ENCODE results near the gene FRMD8. TPM values are rescaled to one million over a fixed set of nuclear protein-coding genes. Genes with fewer than 3 reads are reported as not detected.

The FRMD8 gene
- total RNA-seq, 1 donor from 2014 or later: 27.3 TPM

DNA sequence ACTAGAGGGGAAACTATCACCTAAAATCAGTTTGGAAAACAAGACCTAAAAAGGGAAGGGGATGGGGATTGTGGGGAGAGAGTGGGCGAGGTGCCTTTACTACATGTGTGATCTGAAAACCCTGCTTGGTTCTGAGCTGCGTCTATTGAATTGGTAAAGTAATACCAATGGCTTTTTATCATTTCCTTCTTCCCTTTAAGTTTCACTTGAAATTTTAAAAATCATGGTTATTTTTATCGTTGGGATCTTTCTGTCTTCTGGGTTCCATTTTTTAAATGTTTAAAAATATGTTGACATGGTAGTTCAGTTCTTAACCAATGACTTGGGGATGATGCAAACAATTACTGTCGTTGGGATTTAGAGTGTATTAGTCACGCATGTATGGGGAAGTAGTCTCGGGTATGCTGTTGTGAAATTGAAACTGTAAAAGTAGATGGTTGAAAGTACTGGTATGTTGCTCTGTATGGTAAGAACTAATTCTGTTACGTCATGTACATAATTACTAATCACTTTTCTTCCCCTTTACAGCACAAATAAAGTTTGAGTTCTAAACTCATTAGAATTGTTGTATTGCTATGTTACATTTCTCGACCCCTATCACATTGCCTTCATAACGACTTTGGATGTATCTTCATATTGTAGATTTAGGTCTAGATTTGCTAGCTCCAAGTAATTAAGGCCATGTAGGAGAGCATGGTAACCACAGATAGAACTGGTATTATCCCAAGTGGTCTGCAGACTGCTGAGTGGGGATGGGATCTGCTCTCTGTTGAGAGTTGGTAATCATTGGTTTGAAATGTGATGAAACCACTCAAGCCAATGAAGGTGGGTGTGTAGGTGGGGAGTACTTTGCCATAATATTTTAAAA lies 39.8 kb downstream of the FRMD8 start:
- TF ChIP-seq, protein P1, sequence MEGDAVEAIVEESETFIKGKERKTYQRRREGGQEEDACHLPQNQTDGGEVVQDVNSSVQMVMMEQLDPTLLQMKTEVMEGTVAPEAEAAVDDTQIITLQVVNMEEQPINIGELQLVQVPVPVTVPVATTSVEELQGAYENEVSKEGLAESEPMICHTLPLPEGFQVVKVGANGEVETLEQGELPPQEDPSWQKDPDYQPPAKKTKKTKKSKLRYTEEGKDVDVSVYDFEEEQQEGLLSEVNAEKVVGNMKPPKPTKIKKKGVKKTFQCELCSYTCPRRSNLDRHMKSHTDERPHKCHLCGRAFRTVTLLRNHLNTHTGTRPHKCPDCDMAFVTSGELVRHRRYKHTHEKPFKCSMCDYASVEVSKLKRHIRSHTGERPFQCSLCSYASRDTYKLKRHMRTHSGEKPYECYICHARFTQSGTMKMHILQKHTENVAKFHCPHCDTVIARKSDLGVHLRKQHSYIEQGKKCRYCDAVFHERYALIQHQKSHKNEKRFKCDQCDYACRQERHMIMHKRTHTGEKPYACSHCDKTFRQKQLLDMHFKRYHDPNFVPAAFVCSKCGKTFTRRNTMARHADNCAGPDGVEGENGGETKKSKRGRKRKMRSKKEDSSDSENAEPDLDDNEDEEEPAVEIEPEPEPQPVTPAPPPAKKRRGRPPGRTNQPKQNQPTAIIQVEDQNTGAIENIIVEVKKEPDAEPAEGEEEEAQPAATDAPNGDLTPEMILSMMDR (IDR thresholded peaks at IDR 0.05; ENCODE audit: unreplicated experiment): no peak
- peak overlapping the region; percentile 68 for H3K4me3 Mint-ChIP-seq (ENCODE audit: low read depth)
- no peaks in the 10 kb centered on the region for H3K36me3 Mint-ChIP-seq (ENCODE audit: insufficient read depth)
- H3K27me3 Mint-ChIP-seq: no peaks in the 10 kb centered on the region
- H3K27ac Mint-ChIP-seq: peak overlapping the region; percentile 42
- no peaks in the 10 kb centered on the region for H3K9me3 Mint-ChIP-seq (ENCODE audit: low read depth)
- DNase-seq (ENCODE audit: low spot score, unreplicated experiment): no peak
- H3K4me1 Mint-ChIP-seq (ENCODE audit: low read depth): peaks cover 57% of the 10 kb centered on the region

DNA sequence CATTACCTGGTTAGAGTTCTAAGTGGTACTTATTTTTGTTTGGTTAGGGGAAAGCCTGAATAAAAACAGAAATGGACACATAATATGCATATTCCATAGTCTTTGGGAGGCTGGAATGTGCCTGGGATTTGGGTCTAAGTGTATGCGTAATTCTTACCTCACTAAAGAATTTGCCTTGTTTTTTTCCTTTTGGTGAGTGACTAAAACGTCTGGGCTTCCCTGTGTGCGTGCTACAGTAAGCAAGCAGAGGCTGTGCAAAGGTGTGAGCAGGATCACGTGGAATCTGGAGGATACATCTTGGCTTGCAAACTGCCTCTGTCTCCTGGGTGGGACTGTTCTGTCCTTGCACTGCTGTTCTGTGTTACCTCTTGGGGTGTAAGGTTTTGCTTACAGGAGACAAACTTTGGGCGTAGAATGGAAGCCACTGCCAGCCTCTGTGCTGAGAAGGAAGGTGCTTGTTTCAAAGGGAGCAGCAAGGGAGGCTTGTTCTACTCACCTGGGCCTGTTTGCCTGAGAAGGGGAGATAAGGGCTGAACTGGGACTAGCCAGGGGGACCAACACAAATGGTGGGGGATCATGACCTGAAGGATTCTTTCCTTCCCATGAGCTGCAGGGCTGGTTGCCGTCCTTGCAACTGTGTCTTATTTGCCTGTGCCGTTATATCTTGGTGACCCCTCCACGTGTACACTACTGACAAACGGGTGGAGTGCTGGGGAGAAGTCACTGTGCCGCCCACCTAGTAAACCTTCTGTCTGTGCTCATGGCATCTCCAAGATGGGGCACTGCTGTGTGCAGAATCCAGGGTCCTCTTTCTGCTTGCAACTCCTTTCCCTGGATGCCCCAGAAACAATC lies 40.6 kb downstream of the FRMD8 start:
- H3K4me3 Mint-ChIP-seq (ENCODE audit: low read depth): peak overlapping the region; percentile 68
- no peaks in the 10 kb centered on the region for H3K36me3 Mint-ChIP-seq (ENCODE audit: insufficient read depth)
- TF ChIP-seq, protein P1 (IDR thresholded peaks at IDR 0.05; ENCODE audit: unreplicated experiment): no peak
- H3K4me1 Mint-ChIP-seq (ENCODE audit: low read depth): peaks cover 50% of the 10 kb centered on the region
- H3K9me3 Mint-ChIP-seq (ENCODE audit: low read depth): no peaks in the 10 kb centered on the region
- no peaks in the 10 kb centered on the region for H3K27me3 Mint-ChIP-seq
- no peak for DNase-seq (ENCODE audit: low spot score, unreplicated experiment)
- H3K27ac Mint-ChIP-seq: peak overlapping the region; percentile 80

DNA sequence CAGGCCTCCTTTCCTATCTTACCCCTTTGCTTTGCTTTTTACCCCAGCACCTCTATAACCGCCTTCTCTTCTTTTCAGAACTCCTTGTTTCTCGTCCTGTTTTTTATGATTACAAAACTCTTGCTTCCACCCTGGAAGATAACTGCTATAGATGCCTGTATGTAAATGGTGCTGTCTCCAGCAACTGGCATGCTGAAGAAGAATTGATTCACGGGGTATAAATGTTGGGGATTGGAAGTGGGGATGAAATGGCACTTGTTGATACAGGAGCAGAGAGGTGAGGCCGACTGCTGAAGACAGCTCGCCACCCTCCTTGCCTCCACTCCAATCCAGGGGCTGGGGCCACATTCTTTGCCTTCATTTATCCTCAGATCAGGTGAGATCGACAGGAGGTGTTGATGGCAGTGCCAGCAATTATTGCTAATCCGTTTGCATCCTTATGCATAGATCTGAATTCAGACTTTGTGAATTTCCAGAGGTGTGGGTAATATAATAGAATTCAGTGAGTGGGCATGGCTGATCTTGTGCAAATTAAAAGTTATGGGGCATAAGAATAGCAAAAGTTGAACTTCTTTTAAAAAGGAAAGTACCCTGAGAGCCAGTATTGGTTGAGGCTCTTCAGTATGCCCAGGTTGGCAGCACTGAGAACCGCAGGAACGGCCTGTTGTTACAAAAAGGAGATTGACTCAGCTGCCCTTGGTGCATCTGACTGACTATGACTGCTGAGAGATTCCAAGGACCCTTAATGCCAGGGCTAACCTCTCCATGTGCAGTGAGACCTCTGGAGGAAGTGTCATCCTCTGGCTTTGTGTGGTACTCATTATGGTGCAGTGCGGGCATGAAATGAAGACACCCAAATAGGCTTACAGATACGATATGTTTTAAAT lies 41.5 kb downstream of the FRMD8 start:
- H3K27me3 Mint-ChIP-seq: no peaks in the 10 kb centered on the region
- no peaks in the 10 kb centered on the region for H3K9me3 Mint-ChIP-seq (ENCODE audit: low read depth)
- DNase-seq (ENCODE audit: low spot score, unreplicated experiment): no peak
- peak overlapping the region; percentile 80 for H3K27ac Mint-ChIP-seq
- H3K4me3 Mint-ChIP-seq (ENCODE audit: low read depth): peak overlapping the region; percentile 7
- no peaks in the 10 kb centered on the region for H3K36me3 Mint-ChIP-seq (ENCODE audit: insufficient read depth)
- H3K4me1 Mint-ChIP-seq (ENCODE audit: low read depth): peaks cover 46% of the 10 kb centered on the region
- TF ChIP-seq, protein P1 (IDR thresholded peaks at IDR 0.05; ENCODE audit: unreplicated experiment): no peak

DNA sequence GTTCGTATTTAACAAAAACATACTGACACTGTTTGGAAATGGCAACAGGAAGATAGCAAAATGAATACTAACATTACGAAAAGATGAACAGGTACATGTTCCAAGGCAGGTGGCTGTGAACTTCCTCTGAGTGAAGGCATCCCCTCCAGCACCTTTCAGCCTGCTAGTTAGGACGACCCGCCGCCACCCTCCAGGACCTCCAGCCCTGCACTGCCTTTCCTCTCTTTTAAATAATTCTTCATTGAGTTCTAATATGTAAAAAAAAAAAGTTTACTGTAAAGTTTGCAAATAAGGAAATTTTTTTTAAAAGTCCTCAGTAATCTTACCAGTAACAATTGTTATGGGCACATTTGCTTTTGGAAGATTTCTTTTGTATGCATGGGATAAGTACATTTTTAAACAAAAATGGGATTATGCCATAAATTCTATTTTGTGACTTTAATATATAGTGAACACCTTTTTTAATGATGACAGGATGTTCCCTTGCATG lies 42.2 kb downstream of the FRMD8 start:
- H3K4me3 Mint-ChIP-seq (ENCODE audit: low read depth): no peak overlapping the region
- TF ChIP-seq, protein P1 (IDR thresholded peaks at IDR 0.05; ENCODE audit: unreplicated experiment): no peak
- H3K9me3 Mint-ChIP-seq (ENCODE audit: low read depth): no peaks in the 10 kb centered on the region
- peak overlapping the region; percentile 44 for H3K27ac Mint-ChIP-seq
- H3K27me3 Mint-ChIP-seq: no peaks in the 10 kb centered on the region
- no peaks in the 10 kb centered on the region for H3K36me3 Mint-ChIP-seq (ENCODE audit: insufficient read depth)
- no peak for DNase-seq (ENCODE audit: low spot score, unreplicated experiment)
- peaks cover 43% of the 10 kb centered on the region for H3K4me1 Mint-ChIP-seq (ENCODE audit: low read depth)

All from progenitor cell of endocrine pancreas (in vitro differentiated cells).